ENCODE results near the gene BPIFB1.

Gene BPIFB1

DNA sequence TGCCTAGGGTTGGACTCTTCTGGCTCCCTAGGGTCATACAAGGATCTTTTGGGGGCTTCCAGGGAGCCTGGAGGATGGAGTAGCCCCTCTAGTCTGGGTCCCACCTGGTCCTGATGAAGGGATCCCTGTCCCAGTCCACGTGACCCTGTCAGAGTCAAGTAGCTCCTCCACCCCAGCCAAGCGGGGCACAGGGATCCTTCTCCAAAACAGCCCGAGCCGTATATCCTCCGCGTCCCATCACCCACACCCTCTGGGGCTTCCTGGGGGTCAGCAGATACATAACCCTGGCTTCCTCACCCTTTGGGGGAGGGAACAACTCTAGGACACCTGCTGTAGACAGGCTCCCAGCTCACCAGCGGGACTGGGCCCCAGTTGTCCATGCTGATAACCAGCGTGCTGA lies 28.0 kb downstream of the BPIFB1 start:
- H3K36me3 ChIP-seq (ENCODE audit: control insufficient read depth in 2 of 2, insufficient read depth in 1 of 2, low read length in 2 of 2) = no peaks in the 10 kb centered on the region
- ChIA-PET POLR2A (no interaction called here), CTCF (no interaction called here)
- TF ChIP-seq EGR2 (tag by site-specific recombination; IDR thresholded peaks at IDR 0.05; ENCODE audit: low read depth) (no peak), ZBTB8A (tag by site-specific recombination; IDR thresholded peaks at IDR 0.05) (no peak), ZEB2 (tag by site-specific recombination; IDR thresholded peaks at IDR 0.05) (no peak), ZNF626 (tag by site-specific recombination; IDR thresholded peaks at IDR 0.05) (no peak), SALL2 (tag by site-specific recombination; IDR thresholded peaks at IDR 0.05; ENCODE audit: borderline replicate concordance) (no peak), YY1 (tag by site-specific recombination; IDR thresholded peaks at IDR 0.05) (no peak), ZXDB (tag by site-specific recombination; IDR thresholded peaks at IDR 0.05) (no peak), MEIS1 (CRISPR knock-in tag; IDR thresholded peaks at IDR 0.05; ENCODE audit: borderline replicate concordance) (no peak), ZNF785 (tag by site-specific recombination; IDR thresholded peaks at IDR 0.05) (no peak)
- TF ChIP-seq, protein P1, sequence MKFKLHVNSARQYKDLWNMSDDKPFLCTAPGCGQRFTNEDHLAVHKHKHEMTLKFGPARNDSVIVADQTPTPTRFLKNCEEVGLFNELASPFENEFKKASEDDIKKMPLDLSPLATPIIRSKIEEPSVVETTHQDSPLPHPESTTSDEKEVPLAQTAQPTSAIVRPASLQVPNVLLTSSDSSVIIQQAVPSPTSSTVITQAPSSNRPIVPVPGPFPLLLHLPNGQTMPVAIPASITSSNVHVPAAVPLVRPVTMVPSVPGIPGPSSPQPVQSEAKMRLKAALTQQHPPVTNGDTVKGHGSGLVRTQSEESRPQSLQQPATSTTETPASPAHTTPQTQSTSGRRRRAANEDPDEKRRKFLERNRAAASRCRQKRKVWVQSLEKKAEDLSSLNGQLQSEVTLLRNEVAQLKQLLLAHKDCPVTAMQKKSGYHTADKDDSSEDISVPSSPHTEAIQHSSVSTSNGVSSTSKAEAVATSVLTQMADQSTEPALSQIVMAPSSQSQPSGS (tag by site-specific recombination; IDR thresholded peaks at IDR 0.05; ENCODE audit: low read depth) = no peak
- TF ChIP-seq, protein P2, sequence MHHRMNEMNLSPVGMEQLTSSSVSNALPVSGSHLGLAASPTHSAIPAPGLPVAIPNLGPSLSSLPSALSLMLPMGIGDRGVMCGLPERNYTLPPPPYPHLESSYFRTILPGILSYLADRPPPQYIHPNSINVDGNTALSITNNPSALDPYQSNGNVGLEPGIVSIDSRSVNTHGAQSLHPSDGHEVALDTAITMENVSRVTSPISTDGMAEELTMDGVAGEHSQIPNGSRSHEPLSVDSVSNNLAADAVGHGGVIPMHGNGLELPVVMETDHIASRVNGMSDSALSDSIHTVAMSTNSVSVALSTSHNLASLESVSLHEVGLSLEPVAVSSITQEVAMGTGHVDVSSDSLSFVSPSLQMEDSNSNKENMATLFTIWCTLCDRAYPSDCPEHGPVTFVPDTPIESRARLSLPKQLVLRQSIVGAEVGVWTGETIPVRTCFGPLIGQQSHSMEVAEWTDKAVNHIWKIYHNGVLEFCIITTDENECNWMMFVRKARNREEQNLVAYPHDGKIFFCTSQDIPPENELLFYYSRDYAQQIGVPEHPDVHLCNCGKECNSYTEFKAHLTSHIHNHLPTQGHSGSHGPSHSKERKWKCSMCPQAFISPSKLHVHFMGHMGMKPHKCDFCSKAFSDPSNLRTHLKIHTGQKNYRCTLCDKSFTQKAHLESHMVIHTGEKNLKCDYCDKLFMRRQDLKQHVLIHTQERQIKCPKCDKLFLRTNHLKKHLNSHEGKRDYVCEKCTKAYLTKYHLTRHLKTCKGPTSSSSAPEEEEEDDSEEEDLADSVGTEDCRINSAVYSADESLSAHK (tag by site-specific recombination; IDR thresholded peaks at IDR 0.05) = no peak
- TF ChIP-seq, protein P3, sequence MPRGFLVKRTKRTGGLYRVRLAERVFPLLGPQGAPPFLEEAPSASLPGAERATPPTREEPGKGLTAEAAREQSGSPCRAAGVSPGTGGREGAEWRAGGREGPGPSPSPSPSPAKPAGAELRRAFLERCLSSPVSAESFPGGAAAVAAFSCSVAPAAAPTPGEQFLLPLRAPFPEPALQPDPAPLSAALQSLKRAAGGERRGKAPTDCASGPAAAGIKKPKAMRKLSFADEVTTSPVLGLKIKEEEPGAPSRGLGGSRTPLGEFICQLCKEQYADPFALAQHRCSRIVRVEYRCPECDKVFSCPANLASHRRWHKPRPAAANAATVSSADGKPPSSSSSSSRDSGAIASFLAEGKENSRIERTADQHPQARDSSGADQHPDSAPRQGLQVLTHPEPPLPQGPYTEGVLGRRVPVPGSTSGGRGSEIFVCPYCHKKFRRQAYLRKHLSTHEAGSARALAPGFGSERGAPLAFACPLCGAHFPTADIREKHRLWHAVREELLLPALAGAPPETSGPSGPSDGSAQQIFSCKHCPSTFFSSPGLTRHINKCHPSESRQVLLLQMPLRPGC (tag by site-specific recombination; IDR thresholded peaks at IDR 0.05) = no peak
- TF ChIP-seq, protein P4, sequence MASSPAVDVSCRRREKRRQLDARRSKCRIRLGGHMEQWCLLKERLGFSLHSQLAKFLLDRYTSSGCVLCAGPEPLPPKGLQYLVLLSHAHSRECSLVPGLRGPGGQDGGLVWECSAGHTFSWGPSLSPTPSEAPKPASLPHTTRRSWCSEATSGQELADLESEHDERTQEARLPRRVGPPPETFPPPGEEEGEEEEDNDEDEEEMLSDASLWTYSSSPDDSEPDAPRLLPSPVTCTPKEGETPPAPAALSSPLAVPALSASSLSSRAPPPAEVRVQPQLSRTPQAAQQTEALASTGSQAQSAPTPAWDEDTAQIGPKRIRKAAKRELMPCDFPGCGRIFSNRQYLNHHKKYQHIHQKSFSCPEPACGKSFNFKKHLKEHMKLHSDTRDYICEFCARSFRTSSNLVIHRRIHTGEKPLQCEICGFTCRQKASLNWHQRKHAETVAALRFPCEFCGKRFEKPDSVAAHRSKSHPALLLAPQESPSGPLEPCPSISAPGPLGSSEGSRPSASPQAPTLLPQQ (tag by site-specific recombination; IDR thresholded peaks at IDR 0.05) = no peak
- TF ChIP-seq, protein P5, sequence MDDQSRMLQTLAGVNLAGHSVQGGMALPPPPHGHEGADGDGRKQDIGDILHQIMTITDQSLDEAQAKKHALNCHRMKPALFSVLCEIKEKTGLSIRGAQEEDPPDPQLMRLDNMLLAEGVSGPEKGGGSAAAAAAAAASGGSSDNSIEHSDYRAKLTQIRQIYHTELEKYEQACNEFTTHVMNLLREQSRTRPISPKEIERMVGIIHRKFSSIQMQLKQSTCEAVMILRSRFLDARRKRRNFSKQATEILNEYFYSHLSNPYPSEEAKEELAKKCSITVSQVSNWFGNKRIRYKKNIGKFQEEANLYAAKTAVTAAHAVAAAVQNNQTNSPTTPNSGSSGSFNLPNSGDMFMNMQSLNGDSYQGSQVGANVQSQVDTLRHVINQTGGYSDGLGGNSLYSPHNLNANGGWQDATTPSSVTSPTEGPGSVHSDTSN (CRISPR knock-in tag; IDR thresholded peaks at IDR 0.05) = no peak
- H3K9me3 ChIP-seq (ENCODE audit: control insufficient read depth, insufficient read depth, low read depth, low read length) = no peaks in the 10 kb centered on the region
- no peaks in the 10 kb centered on the region for H3K4me1 ChIP-seq (ENCODE audit: control insufficient read depth, insufficient read depth, low read length)
- no peak overlapping the region for H3K27ac ChIP-seq (ENCODE audit: extremely low read depth, low read depth, low read length)
- H3K4me3 ChIP-seq (ENCODE audit: low read depth, low read length) = no peak overlapping the region

DNA sequence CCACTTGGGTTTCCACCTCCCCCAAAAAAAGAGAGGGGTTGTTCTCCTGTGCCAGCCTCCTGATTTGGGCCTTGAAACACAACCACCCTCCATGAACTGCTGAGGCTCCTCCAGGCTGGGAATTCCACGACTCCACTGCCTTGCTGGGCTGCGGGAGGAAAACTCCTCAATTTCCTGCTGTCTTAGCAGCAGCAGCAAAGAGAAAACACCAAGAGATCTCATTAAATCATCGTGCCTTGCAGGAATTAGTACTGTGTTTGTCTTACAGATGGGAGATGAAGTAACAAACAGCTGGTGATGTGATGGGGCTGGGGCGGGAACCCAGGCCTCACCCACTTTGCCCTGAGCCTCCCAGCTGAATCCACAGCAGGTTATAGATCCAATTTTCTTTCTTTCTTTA lies 29.0 kb downstream of the BPIFB1 start:
- Histone ChIP-seq H3K4me3 (ENCODE audit: low read depth, low read length) (no peak overlapping the region), H3K27ac (ENCODE audit: extremely low read depth, low read depth, low read length) (no peak overlapping the region), H3K9me3 (ENCODE audit: control insufficient read depth, insufficient read depth, low read depth, low read length) (no peaks in the 10 kb centered on the region), H3K36me3 (ENCODE audit: control insufficient read depth in 2 of 2, insufficient read depth in 1 of 2, low read length in 2 of 2) (no peaks in the 10 kb centered on the region), H3K4me1 (ENCODE audit: control insufficient read depth, insufficient read depth, low read length) (no peaks in the 10 kb centered on the region)
- TF ChIP-seq GFI1B (tag by site-specific recombination; IDR thresholded peaks at IDR 0.05) (no peak), KLF1 (tag by site-specific recombination; IDR thresholded peaks at IDR 0.05) (peak; percentile 37; the same call in 1 of the 2 replicates), OVOL3 (tag by site-specific recombination; IDR thresholded peaks at IDR 0.05) (no peak), ZNF24 (tag by site-specific recombination; IDR thresholded peaks at IDR 0.05) (no peak), ZNF660 (tag by site-specific recombination; IDR thresholded peaks at IDR 0.05) (no peak), ZNF423 (tag by site-specific recombination; IDR thresholded peaks at IDR 0.05) (no peak), ZBTB7A (tag by site-specific recombination; IDR thresholded peaks at IDR 0.05; ENCODE audit: low read depth) (no peak), ZFP41 (tag by site-specific recombination; IDR thresholded peaks at IDR 0.05; ENCODE audit: borderline replicate concordance) (no peak), ZIC2 (tag by site-specific recombination; IDR thresholded peaks at IDR 0.05) (peak; percentile 89), ZNF433 (tag by site-specific recombination; IDR thresholded peaks at IDR 0.05; ENCODE audit: low read depth) (no peak)
- TF ChIP-seq, protein P6, sequence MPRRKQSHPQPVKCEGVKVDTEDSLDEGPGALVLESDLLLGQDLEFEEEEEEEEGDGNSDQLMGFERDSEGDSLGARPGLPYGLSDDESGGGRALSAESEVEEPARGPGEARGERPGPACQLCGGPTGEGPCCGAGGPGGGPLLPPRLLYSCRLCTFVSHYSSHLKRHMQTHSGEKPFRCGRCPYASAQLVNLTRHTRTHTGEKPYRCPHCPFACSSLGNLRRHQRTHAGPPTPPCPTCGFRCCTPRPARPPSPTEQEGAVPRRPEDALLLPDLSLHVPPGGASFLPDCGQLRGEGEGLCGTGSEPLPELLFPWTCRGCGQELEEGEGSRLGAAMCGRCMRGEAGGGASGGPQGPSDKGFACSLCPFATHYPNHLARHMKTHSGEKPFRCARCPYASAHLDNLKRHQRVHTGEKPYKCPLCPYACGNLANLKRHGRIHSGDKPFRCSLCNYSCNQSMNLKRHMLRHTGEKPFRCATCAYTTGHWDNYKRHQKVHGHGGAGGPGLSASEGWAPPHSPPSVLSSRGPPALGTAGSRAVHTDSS (tag by site-specific recombination; IDR thresholded peaks at IDR 0.05) = no peak
- TF ChIP-seq, protein P7, sequence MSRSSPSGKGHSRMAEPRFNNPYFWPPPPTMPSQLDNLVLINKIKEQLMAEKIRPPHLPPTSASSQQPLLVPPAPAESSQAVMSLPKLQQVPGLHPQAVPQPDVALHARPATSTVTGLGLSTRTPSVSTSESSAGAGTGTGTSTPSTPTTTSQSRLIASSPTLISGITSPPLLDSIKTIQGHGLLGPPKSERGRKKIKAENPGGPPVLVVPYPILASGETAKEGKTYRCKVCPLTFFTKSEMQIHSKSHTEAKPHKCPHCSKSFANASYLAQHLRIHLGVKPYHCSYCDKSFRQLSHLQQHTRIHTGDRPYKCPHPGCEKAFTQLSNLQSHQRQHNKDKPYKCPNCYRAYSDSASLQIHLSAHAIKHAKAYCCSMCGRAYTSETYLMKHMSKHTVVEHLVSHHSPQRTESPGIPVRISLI (tag by site-specific recombination; IDR thresholded peaks at IDR 0.05) = no peak
- POLR2A ChIA-PET = no interaction called here
- CTCF ChIA-PET = no interaction called here
